HepG2 (cell line): Measurements from ENCODE around the gene CEP131. TPM values are rescaled to one million over a fixed set of nuclear protein-coding genes. Genes with fewer than 3 reads are reported as not detected.

Experiments used
- ATAC-seq: fragments of 200-7000 bp; cut with Tn5 transposase; 3 replicates; pipeline ENCODE4 v1.9.1; 2020; ENCODE audit warnings: mild to moderate bottlenecking, moderate library complexity
- BruUV-seq: library from RNA; stranded (reverse); fragments of 400-500 nt; replicated peaks from 2 replicates; lab custom pipeline; 2021; lab: Mats Ljungman, UMichigan
- CTCF ChIA-PET: fragments of 300-600 bp; formaldehyde crosslinking; extraction: SDS; loops from one replicate; lab custom pipeline; 2021; ENCODE audit warnings: low total read pairs, inconsistent platforms, low intra/inter-chr PET ratio; lab: Yijun Ruan, JAX
- POLR2A ChIA-PET: fragments of 350-600 bp; sonication (Branson Sonifier 250); formaldehyde crosslinking; loops from one replicate; lab custom pipeline; 2020; ENCODE audit warnings: antibody characterized with exemption, inconsistent platforms; lab: Yijun Ruan, JAX
- DNase-seq: peaks from one replicate; pipeline ENCODE4 v3.0.0-alpha.2; 2015; ENCODE audit warnings: low spot score
- FAIRE-seq: peaks from 3 replicates; lab custom pipeline; 2011; peaks lifted over from hg19 to GRCh38; lab: Jason Lieb, UNC
- H2AFZ ChIP-seq: one replicate; pipeline ENCODE4 v1.6.1; 2011; ENCODE audit warnings: low read length, inconsistent platforms
- H3K27ac ChIP-seq: fragments of 300-600 bp; 3 replicates; pipeline ENCODE4 v1.8.0; 2011; ENCODE audit warnings: mixed run types, mild to moderate bottlenecking, mixed read lengths, low read length, inconsistent platforms; ENCODE audit not compliant: insufficient read depth; ENCODE audit errors: extremely low read length
- H3K27me3 ChIP-seq, 2 experiments: fragments of 200-600 bp in 1 of 2; 2 replicates in 1 of 2; 3 replicates in 1 of 2; pipeline versions ENCODE4 v1.6.0 to v1.8.0; 2011; ENCODE audit warnings: low read length in 2 of 2, mild to moderate bottlenecking in 2 of 2, moderate library complexity in 2 of 2, inconsistent platforms in 1 of 2; ENCODE audit not compliant: insufficient read depth in 2 of 2, control insufficient read depth in 1 of 2
- H3K36me3 ChIP-seq, 2 experiments: fragments of 200-600 bp in 1 of 2; replicated peaks in 1 of 2; 2 replicates in 1 of 2; 3 replicates in 1 of 2; pipeline versions ENCODE4 v1.5.1 to v1.8.0; 2011; ENCODE audit warnings: low read length in 2 of 2, inconsistent platforms in 1 of 2; ENCODE audit not compliant: insufficient read depth in 2 of 2, control insufficient read depth in 1 of 2
- H3K4me1 ChIP-seq: 2 replicates; pipeline ENCODE4 v1.5.1; 2012; ENCODE audit warnings: low read length, inconsistent platforms; ENCODE audit not compliant: insufficient read depth
- H3K4me2 ChIP-seq: 2 replicates; pipeline ENCODE4 v1.6.0; 2011; ENCODE audit warnings: low read depth, low read length, inconsistent platforms
- H3K4me3 ChIP-seq, 3 experiments: fragments of 200-600 bp in 1 of 3; sonication (generic), shearing (Covaris generic) in 1 of 3; replicated peaks in 1 of 3; 2 replicates each; pipeline ENCODE4 v1.5.1; 2011 to 2016; ENCODE audit warnings: low read length in 3 of 3, inconsistent platforms in 2 of 3, low read depth in 2 of 3, mild to moderate bottlenecking in 2 of 3, control low read depth in 1 of 3, mixed read lengths in 1 of 3; ENCODE audit not compliant: insufficient read depth in 1 of 3
- H3K79me2 ChIP-seq: one replicate; pipeline ENCODE4 v1.6.1; 2011; ENCODE audit warnings: low read length, inconsistent platforms; ENCODE audit not compliant: insufficient read depth
- H3K9ac ChIP-seq: 2 replicates; pipeline ENCODE4 v1.6.0; 2011; ENCODE audit warnings: mild to moderate bottlenecking, low read depth, low read length, inconsistent platforms; ENCODE audit not compliant: insufficient read depth
- H3K9me3 ChIP-seq: 2 replicates; pipeline ENCODE4 v1.5.1; 2012; ENCODE audit warnings: mild to moderate bottlenecking, low read length
- H4K20me1 ChIP-seq: 2 replicates; pipeline ENCODE4 v1.6.0; 2011; ENCODE audit warnings: inconsistent platforms, mild to moderate bottlenecking, low read length, moderate library complexity; ENCODE audit not compliant: insufficient read depth
- CBX1 ChIP-seq: IDR thresholded peaks from one replicate; pipeline ENCODE4 v1.6.1; 2016; ENCODE audit warnings: antibody characterized with exemption, low read depth
- RBFOX2 ChIP-seq: fragments of 200-400 bp; formaldehyde crosslinking; IDR thresholded peaks from 2 replicates; pipeline ENCODE4 v1.6.1; 2017; ENCODE audit warnings: low read depth, mild to moderate bottlenecking, low read length
- TBX2 ChIP-seq: sonication (generic); formaldehyde crosslinking; IDR thresholded peaks from 2 replicates; pipeline ENCODE4 v1.5.0; 2020; ENCODE audit warnings: missing genetic modification reagents, mild to moderate bottlenecking, borderline replicate concordance
- ZNF557 ChIP-seq: sonication (generic); formaldehyde crosslinking; IDR thresholded peaks from 2 replicates; pipeline ENCODE4 v1.4.0; 2020; ENCODE audit warnings: missing genetic modification reagents
- ZNF776 ChIP-seq: sonication (generic); formaldehyde crosslinking; IDR thresholded peaks from 2 replicates; pipeline ENCODE4 v1.4.0; 2020; ENCODE audit warnings: mild to moderate bottlenecking, missing genetic modification reagents
- WGBS: methylation state at CpG from one replicate; pipeline ENCODE4 v1.1.6; 2017; ENCODE audit warnings: low lambda C conversion rate; 5-methylcytosine and 5-hydroxymethylcytosine counted together
- in situ Hi-C: cut with HindIII; loops from 2 replicates; pipeline ENCODE4 v1.10.0; 2017; ENCODE audit warnings: low pct_unique_long_range_greater_than_20kb; ENCODE audit not compliant: extremely low pct_ligation_motif_present
- intact Hi-C: fragments of 100-400 bp; cut with micrococcal nuclease; formaldehyde crosslinking; loops from one replicate; pipeline ENCODE4 v1.10.0; 2022; ENCODE audit not compliant: unreplicated experiment
- polyA plus RNA-seq, 8 experiments: library from polyadenylated mRNA; depleted of rRNA in 3 of 8; stranded (reverse) in 7 of 8; unstranded in 1 of 8; fragments of >200 nt; fragmentation: Illumina TruSeq in 4 of 8; extraction: Trizol in 4 of 8; gene quantifications; 2 replicates each; pipeline versions ENCODE4 v1.2.1 to v1.2.3, GENCODE V29; 2011 to 2016; ENCODE audit warnings: low read depth in 4 of 8, missing spikeins in 1 of 8, mixed read lengths in 1 of 8; ENCODE audit not compliant: insufficient read depth in 1 of 8
- total RNA-seq, 5 experiments: library from RNA; depleted of rRNA; stranded (reverse); fragments of >200 nt; fragmentation: Illumina TruSeq; extraction: Trizol; gene quantifications; 2 replicates each; pipeline ENCODE4 v1.2.3, GENCODE V29; 2016; ENCODE audit warnings: low read depth in 1 of 5
- TF ChIP-seq, protein P1 (sequence below): sonication (generic); formaldehyde crosslinking; IDR thresholded peaks from 2 replicates; pipeline ENCODE4 v1.4.0; 2020; ENCODE audit warnings: mild to moderate bottlenecking, missing genetic modification reagents, borderline replicate concordance
- TF ChIP-seq, protein P2 (sequence below): sonication (generic); formaldehyde crosslinking; IDR thresholded peaks from 2 replicates; pipeline ENCODE4 v1.5.0; 2020; ENCODE audit warnings: mild to moderate bottlenecking, missing genetic modification reagents
- TF ChIP-seq, protein P3 (sequence below): sonication (generic); formaldehyde crosslinking; IDR thresholded peaks from 2 replicates; pipeline ENCODE4 v1.4.0; 2020; ENCODE audit warnings: missing genetic modification reagents

The CEP131 gene
- total and polyA plus RNA-seq, 2 of the 13 experiments (the other 11 are each of a cell fraction or from before 2014, with no cell fraction given), result 5.0 to 16.8 TPM

DNA sequence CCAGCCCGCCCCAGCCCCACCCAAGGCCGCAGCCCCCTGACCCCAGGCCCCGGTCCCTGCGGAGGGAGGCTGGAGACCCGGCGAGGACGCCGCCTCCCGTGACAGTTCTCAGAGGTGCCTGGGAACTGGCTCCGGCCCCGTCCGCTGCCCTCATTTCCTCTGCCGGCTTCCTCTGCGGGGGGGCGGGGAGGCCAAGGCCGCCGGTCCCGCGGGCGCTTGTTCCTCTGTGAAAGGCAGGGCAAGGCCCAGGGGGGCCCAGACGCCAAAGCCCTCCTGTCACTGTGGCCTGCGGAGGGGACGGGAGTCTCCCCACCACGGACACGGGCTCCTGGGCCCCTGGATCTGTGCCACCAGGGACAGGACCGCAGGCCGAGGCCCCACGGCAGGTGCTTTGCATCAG, 62.5 kb downstream of the CEP131 start:
- Histone ChIP-seq H3K4me3 (no peak overlapping the region), H3K36me3 (no peaks in the 10 kb centered on the region), H2AFZ (no peak overlapping the region), H3K9ac (no peak overlapping the region), H3K4me1 (peaks cover 20% of the 10 kb centered on the region), H3K4me2 (no peak overlapping the region), H3K79me2 (no peaks in the 10 kb centered on the region), H3K27me3 (no peaks in the 10 kb centered on the region), H4K20me1 (no peaks in the 10 kb centered on the region), H3K9me3 (no peaks in the 10 kb centered on the region), H3K27ac (no peak overlapping the region)
- intact Hi-C loops (no loop called here), in situ Hi-C loops (no loop called here)
- TF ChIP-seq, protein P1, sequence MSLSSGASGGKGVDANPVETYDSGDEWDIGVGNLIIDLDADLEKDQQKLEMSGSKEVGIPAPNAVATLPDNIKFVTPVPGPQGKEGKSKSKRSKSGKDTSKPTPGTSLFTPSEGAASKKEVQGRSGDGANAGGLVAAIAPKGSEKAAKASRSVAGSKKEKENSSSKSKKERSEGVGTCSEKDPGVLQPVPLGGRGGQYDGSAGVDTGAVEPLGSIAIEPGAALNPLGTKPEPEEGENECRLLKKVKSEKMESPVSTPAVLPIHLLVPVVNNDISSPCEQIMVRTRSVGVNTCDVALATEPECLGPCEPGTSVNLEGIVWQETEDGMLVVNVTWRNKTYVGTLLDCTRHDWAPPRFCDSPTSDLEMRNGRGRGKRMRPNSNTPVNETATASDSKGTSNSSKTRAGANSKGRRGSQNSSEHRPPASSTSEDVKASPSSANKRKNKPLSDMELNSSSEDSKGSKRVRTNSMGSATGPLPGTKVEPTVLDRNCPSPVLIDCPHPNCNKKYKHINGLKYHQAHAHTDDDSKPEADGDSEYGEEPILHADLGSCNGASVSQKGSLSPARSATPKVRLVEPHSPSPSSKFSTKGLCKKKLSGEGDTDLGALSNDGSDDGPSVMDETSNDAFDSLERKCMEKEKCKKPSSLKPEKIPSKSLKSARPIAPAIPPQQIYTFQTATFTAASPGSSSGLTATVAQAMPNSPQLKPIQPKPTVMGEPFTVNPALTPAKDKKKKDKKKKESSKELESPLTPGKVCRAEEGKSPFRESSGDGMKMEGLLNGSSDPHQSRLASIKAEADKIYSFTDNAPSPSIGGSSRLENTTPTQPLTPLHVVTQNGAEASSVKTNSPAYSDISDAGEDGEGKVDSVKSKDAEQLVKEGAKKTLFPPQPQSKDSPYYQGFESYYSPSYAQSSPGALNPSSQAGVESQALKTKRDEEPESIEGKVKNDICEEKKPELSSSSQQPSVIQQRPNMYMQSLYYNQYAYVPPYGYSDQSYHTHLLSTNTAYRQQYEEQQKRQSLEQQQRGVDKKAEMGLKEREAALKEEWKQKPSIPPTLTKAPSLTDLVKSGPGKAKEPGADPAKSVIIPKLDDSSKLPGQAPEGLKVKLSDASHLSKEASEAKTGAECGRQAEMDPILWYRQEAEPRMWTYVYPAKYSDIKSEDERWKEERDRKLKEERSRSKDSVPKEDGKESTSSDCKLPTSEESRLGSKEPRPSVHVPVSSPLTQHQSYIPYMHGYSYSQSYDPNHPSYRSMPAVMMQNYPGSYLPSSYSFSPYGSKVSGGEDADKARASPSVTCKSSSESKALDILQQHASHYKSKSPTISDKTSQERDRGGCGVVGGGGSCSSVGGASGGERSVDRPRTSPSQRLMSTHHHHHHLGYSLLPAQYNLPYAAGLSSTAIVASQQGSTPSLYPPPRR (CRISPR knock-in tag), result no peak
- TF ChIP-seq TBX2 (0 out of 2 replicates have a peak, but pooled peaks have one; percentile 16), ZNF776 (CRISPR knock-in tag) (0 out of 2 replicates have a peak, but pooled peaks have one; percentile 28), CBX1 (no peak), ZNF557 (CRISPR knock-in tag) (no peak), RBFOX2 (0 out of 2 replicates have a peak, but pooled peaks have one; percentile 19)
- TF ChIP-seq, protein P2, sequence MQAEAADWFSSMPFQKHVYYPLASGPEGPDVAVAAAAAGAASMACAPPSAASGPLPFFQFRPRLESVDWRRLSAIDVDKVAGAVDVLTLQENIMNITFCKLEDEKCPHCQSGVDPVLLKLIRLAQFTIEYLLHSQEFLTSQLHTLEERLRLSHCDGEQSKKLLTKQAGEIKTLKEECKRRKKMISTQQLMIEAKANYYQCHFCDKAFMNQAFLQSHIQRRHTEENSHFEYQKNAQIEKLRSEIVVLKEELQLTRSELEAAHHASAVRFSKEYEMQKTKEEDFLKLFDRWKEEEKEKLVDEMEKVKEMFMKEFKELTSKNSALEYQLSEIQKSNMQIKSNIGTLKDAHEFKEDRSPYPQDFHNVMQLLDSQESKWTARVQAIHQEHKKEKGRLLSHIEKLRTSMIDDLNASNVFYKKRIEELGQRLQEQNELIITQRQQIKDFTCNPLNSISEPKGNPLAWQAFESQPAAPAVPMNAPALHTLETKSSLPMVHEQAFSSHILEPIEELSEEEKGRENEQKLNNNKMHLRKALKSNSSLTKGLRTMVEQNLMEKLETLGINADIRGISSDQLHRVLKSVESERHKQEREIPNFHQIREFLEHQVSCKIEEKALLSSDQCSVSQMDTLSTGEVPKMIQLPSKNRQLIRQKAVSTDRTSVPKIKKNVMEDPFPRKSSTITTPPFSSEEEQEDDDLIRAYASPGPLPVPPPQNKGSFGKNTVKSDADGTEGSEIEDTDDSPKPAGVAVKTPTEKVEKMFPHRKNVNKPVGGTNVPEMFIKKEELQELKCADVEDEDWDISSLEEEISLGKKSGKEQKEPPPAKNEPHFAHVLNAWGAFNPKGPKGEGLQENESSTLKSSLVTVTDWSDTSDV (CRISPR knock-in tag), result no peak
- TF ChIP-seq, protein P3, sequence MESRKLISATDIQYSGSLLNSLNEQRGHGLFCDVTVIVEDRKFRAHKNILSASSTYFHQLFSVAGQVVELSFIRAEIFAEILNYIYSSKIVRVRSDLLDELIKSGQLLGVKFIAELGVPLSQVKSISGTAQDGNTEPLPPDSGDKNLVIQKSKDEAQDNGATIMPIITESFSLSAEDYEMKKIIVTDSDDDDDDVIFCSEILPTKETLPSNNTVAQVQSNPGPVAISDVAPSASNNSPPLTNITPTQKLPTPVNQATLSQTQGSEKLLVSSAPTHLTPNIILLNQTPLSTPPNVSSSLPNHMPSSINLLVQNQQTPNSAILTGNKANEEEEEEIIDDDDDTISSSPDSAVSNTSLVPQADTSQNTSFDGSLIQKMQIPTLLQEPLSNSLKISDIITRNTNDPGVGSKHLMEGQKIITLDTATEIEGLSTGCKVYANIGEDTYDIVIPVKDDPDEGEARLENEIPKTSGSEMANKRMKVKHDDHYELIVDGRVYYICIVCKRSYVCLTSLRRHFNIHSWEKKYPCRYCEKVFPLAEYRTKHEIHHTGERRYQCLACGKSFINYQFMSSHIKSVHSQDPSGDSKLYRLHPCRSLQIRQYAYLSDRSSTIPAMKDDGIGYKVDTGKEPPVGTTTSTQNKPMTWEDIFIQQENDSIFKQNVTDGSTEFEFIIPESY (CRISPR knock-in tag), result 0 out of 2 replicates have a peak, but pooled peaks have one; percentile 16
- CTCF ChIA-PET, result no interaction called here
- no peak for DNase-seq
- FAIRE-seq, result no peak
- no TSS peak for BruUV-seq
- no peak for ATAC-seq
- POLR2A ChIA-PET, result interaction anchor here (1.4 kb wide), 1 partner anchor 63 kb away, joined by 3 read pairs; no protein-coding TSS in a partner anchor
- WGBS, result 61% methylated on average over 19 of the region's 28 CpGs
